Measurements from ENCODE around the gene SUCLG2.

The SUCLG2 gene, protein sequence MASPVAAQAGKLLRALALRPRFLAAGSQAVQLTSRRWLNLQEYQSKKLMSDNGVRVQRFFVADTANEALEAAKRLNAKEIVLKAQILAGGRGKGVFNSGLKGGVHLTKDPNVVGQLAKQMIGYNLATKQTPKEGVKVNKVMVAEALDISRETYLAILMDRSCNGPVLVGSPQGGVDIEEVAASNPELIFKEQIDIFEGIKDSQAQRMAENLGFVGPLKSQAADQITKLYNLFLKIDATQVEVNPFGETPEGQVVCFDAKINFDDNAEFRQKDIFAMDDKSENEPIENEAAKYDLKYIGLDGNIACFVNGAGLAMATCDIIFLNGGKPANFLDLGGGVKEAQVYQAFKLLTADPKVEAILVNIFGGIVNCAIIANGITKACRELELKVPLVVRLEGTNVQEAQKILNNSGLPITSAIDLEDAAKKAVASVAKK

GRCh38 chr3:67654099-67654843 lies at the start of gene SUCLG2:
TSS of gene SUCLG2 (minus strand) at chr3:67654612. CDS start at chr3:67654586, 26 bp downstream.
- H3K4me3 ChIP-seq (ENCODE audit: low read depth, low read length), result peak within 1 kb of the TSS; percentile 66
- ChIA-PET POLR2A (interaction anchor here (0.6 kb wide), 1 partner anchor 102 kb away, joined by 5 read pairs; no protein-coding TSS in a partner anchor), CTCF (no interaction called here)
- H3K4me1 ChIP-seq (ENCODE audit: control insufficient read depth, insufficient read depth, low read length), result no peaks in the 10 kb centered on the region
- peaks cover 0 to 3% of the 10 kb centered on the region in 2 experiments; a peak in 1 of 3 replicates for H3K36me3 ChIP-seq (ENCODE audit: control insufficient read depth in 2 of 2, insufficient read depth in 1 of 2, low read length in 2 of 2)
- no peaks in the 10 kb centered on the region for H3K9me3 ChIP-seq (ENCODE audit: control insufficient read depth, insufficient read depth, low read depth, low read length)
- peak within 1 kb of the TSS; percentile 89 for H3K27ac ChIP-seq (ENCODE audit: extremely low read depth, low read depth, low read length)
- TF ChIP-seq, protein P1, sequence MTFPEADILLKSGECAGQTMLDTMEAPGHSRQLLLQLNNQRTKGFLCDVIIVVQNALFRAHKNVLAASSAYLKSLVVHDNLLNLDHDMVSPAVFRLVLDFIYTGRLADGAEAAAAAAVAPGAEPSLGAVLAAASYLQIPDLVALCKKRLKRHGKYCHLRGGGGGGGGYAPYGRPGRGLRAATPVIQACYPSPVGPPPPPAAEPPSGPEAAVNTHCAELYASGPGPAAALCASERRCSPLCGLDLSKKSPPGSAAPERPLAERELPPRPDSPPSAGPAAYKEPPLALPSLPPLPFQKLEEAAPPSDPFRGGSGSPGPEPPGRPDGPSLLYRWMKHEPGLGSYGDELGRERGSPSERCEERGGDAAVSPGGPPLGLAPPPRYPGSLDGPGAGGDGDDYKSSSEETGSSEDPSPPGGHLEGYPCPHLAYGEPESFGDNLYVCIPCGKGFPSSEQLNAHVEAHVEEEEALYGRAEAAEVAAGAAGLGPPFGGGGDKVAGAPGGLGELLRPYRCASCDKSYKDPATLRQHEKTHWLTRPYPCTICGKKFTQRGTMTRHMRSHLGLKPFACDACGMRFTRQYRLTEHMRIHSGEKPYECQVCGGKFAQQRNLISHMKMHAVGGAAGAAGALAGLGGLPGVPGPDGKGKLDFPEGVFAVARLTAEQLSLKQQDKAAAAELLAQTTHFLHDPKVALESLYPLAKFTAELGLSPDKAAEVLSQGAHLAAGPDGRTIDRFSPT (tag by site-specific recombination; IDR thresholded peaks at IDR 0.05), result peak; percentile 25; the same call in 1 of the 2 replicates
- peak; percentile 90 for TF ChIP-seq GLIS2 (tag by site-specific recombination; IDR thresholded peaks at IDR 0.05)
- TF ChIP-seq ZNF610 (tag by site-specific recombination; IDR thresholded peaks at IDR 0.05; ENCODE audit: borderline replicate concordance), result no peak
- TF ChIP-seq ZNF335 (tag by site-specific recombination; conservative IDR thresholded peaks at IDR 0.05), result peak; percentile 84
- TF ChIP-seq BCL11B (tag by site-specific recombination; IDR thresholded peaks at IDR 0.05; ENCODE audit: low read depth), result peak; percentile 38; the same call in 1 of the 2 replicates
- TF ChIP-seq HOXA7 (CRISPR knock-in tag; IDR thresholded peaks at IDR 0.05; ENCODE audit: borderline replicate concordance), result no peak
- peak; percentile 83 for TF ChIP-seq GLIS1 (tag by site-specific recombination; IDR thresholded peaks at IDR 0.05)
- 0 out of 2 replicates have a peak, but pooled peaks have one; percentile 49 for TF ChIP-seq ZNF561 (tag by site-specific recombination; IDR thresholded peaks at IDR 0.05; ENCODE audit: borderline replicate concordance)
- TF ChIP-seq ZNF350 (tag by site-specific recombination; IDR thresholded peaks at IDR 0.05), result no peak
- no peak for TF ChIP-seq CTCF (tag by site-specific recombination; IDR thresholded peaks at IDR 0.05)
- TF ChIP-seq ZBTB8A (tag by site-specific recombination; IDR thresholded peaks at IDR 0.05), result peak; percentile 54
- TF ChIP-seq YY2 (tag by site-specific recombination; IDR thresholded peaks at IDR 0.05), result 0 out of 2 replicates have a peak, but pooled peaks have one; percentile 40
- TF ChIP-seq ZFHX2 (tag by site-specific recombination; conservative IDR thresholded peaks at IDR 0.05), result peak; percentile 87
- no peak for TF ChIP-seq ZNF24 (tag by site-specific recombination; IDR thresholded peaks at IDR 0.05)
- TF ChIP-seq, protein P2, sequence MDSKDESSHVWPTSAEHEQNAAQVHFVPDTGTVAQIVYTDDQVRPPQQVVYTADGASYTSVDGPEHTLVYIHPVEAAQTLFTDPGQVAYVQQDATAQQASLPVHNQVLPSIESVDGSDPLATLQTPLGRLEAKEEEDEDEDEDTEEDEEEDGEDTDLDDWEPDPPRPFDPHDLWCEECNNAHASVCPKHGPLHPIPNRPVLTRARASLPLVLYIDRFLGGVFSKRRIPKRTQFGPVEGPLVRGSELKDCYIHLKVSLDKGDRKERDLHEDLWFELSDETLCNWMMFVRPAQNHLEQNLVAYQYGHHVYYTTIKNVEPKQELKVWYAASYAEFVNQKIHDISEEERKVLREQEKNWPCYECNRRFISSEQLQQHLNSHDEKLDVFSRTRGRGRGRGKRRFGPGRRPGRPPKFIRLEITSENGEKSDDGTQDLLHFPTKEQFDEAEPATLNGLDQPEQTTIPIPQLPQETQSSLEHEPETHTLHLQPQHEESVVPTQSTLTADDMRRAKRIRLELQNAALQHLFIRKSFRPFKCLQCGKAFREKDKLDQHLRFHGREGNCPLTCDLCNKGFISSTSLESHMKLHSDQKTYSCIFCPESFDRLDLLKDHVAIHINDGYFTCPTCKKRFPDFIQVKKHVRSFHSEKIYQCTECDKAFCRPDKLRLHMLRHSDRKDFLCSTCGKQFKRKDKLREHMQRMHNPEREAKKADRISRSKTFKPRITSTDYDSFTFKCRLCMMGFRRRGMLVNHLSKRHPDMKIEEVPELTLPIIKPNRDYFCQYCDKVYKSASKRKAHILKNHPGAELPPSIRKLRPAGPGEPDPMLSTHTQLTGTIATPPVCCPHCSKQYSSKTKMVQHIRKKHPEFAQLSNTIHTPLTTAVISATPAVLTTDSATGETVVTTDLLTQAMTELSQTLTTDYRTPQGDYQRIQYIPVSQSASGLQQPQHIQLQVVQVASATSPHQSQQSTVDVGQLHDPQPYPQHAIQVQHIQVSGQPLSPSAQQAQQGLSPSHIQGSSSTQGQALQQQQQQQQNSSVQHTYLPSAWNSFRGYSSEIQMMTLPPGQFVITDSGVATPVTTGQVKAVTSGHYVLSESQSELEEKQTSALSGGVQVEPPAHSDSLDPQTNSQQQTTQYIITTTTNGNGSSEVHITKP (tag by site-specific recombination; IDR thresholded peaks at IDR 0.05), result peak; percentile 26; the same call in 1 of the 2 replicates
- TF ChIP-seq ZNF843 (tag by site-specific recombination; IDR thresholded peaks at IDR 0.05), result no peak
- no peak for TF ChIP-seq ZNF391 (tag by site-specific recombination; IDR thresholded peaks at IDR 0.05; ENCODE audit: borderline replicate concordance, low read depth)
- TF ChIP-seq ZNF10 (tag by site-specific recombination; IDR thresholded peaks at IDR 0.05), result peak; percentile 48; the same call in 1 of the 2 replicates
- 0 out of 2 replicates have a peak, but pooled peaks have one; percentile 18 for TF ChIP-seq ZNF600 (tag by site-specific recombination; IDR thresholded peaks at IDR 0.05)
- TF ChIP-seq IKZF3 (tag by site-specific recombination; IDR thresholded peaks at IDR 0.05), result peak; percentile 45
- TF ChIP-seq, protein P3, sequence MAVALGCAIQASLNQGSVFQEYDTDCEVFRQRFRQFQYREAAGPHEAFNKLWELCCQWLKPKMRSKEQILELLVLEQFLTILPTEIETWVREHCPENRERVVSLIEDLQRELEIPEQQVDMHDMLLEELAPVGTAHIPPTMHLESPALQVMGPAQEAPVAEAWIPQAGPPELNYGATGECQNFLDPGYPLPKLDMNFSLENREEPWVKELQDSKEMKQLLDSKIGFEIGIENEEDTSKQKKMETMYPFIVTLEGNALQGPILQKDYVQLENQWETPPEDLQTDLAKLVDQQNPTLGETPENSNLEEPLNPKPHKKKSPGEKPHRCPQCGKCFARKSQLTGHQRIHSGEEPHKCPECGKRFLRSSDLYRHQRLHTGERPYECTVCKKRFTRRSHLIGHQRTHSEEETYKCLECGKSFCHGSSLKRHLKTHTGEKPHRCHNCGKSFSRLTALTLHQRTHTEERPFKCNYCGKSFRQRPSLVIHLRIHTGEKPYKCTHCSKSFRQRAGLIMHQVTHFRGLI (tag by site-specific recombination; IDR thresholded peaks at IDR 0.05), result no peak; the same call in 1 of the 2 replicates
- TF ChIP-seq ZBTB26 (tag by site-specific recombination; optimal IDR thresholded peaks at IDR 0.05), result peak; percentile 73
